HG03354 (cell line): ENCODE results near the gene TBC1D22A.

Source experiments
- ATAC-seq: cut with Tn5 transposase; IDR thresholded peaks from one replicate; pipeline ENCODE4 v1.9.1; 2021; ENCODE audit warnings: mild to moderate bottlenecking; ENCODE audit not compliant: unreplicated experiment, poor library complexity, severe bottlenecking

TBC1D22A gene

GRCh38 chr22:46792061-46792796 lies 29.8 kb downstream of the TBC1D22A start:
- ATAC-seq = no peak

- ATAC-seq = no peak
Measured at GRCh38 chr22:46792841-46793261, 30.4 kb downstream of the TBC1D22A start.

- ATAC-seq = no peak
Measured at GRCh38 chr22:46793497-46793896, 31.0 kb downstream of the TBC1D22A start.

- no peak for ATAC-seq
Measured at GRCh38 chr22:46794067-46794466, 31.6 kb downstream of the TBC1D22A start.

GRCh38 chr22:46794491-46794890 lies 32.0 kb downstream of the TBC1D22A start:
- ATAC-seq = no peak

GRCh38 chr22:46795140-46795539 lies 32.7 kb downstream of the TBC1D22A start:
- ATAC-seq = no peak

- no peak for ATAC-seq
Measured at GRCh38 chr22:46795845-46796565, 33.6 kb downstream of the TBC1D22A start.

GRCh38 chr22:46796566-46797195 lies 34.2 kb downstream of the TBC1D22A start:
- ATAC-seq = no peak

- ATAC-seq = no peak
Measured at GRCh38 chr22:46797355-46797754, 34.9 kb downstream of the TBC1D22A start.

GRCh38 chr22:46798041-46798365 lies 35.6 kb downstream of the TBC1D22A start:
- no peak for ATAC-seq

GRCh38 chr22:46798366-46799350 lies 36.2 kb downstream of the TBC1D22A start:
- no peak for ATAC-seq

GRCh38 chr22:46799626-46800025 lies 37.2 kb downstream of the TBC1D22A start:
- no peak for ATAC-seq

GRCh38 chr22:46800102-46800857 lies 37.8 kb downstream of the TBC1D22A start:
- ATAC-seq = no peak

GRCh38 chr22:46801331-46801811 lies 38.9 kb downstream of the TBC1D22A start:
- ATAC-seq = no peak

GRCh38 chr22:46801826-46802607 lies 39.6 kb downstream of the TBC1D22A start:
- no peak for ATAC-seq

GRCh38 chr22:46802608-46803027 lies 40.2 kb downstream of the TBC1D22A start:
- no peak for ATAC-seq

GRCh38 chr22:46803031-46803880 lies 40.8 kb downstream of the TBC1D22A start:
- peak; percentile 51 for ATAC-seq
